Lower leg skin (tissue), 4 donors: ENCODE results near the gene TNIP1. TPM values are rescaled to one million over a fixed set of nuclear protein-coding genes. Genes with fewer than 3 reads are reported as not detected.

ENCODE experiments used
- DNase-seq, 2 donors: peaks; one replicate each; pipeline ENCODE4 v3.0.0-alpha.2; 2019; ENCODE audit warnings: low spot score in 2 of 2
- H3K4me3 ChIP-seq: fragments of 200-600 bp; sonication (generic); 2 replicates; pipeline ENCODE4 v1.5.1; 2017; ENCODE audit warnings: mild to moderate bottlenecking, low read depth; ENCODE audit not compliant: poor library complexity, severe bottlenecking
- CTCF ChIP-seq, 3 donors: fragments of 450-650 bp; IDR thresholded peaks; one replicate each; pipeline ENCODE4 v1.5.1; 2016; ENCODE audit warnings: antibody characterized with exemption in 3 of 3, mild to moderate bottlenecking in 3 of 3, moderate library complexity in 2 of 3
- POLR2A ChIP-seq, 2 donors: fragments of 450-650 bp; IDR thresholded peaks; one replicate each; pipeline ENCODE4 v1.6.1; 2016 to 2017; ENCODE audit warnings: antibody characterized with exemption in 2 of 2, mild to moderate bottlenecking in 1 of 2, moderate library complexity in 1 of 2
- WGBS, 2 donors: methylation state at CpG; one replicate each; pipeline ENCODE4 v1.1.5; 2018; 5-methylcytosine and 5-hydroxymethylcytosine counted together
- intact Hi-C: fragments of 100-400 bp; cut with DNase I; formaldehyde crosslinking; loops from one replicate; pipeline ENCODE4 v1.15.0; 2023; ENCODE audit warnings: low total_unique reads
- total RNA-seq, 4 donors: library from RNA; depleted of rRNA; stranded (reverse); fragments of >200 nt; gene quantifications; one replicate each; pipeline ENCODE4 v1.1.0, GENCODE V29; 2016

Gene TNIP1
- total RNA-seq, 4 donors from 2014 or later: 91.2 to 123 (median 98.1) TPM

DNA sequence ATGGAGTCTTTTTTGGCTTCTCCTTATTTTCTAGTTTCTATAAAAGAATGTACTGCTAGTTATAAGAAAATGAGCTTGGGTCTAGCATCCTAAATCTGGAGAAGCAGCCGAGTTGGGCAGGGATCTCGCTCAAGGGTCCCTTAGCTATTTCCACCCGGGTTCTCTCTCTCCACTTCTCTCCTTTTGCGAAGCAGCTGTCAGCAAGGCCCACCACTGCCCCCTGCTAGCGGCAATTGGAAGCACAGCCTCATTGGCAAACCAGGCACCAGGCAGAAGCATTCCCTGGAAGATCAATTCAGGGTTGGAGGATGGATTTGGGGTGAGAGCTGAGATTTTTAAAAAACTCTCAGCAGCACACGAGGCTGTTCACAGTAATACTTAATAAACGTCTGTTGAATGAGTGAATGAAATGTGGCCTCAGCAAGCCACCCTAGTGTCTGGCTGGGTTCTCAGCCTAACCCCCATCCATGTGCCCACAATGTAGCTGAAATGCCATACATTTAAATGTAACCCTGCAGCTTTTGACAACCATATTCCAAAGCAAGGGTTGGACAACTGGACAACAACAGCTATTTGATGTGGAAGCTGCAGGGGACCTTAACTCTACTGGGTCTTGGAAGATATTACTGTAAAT, 34.6 kb upstream of the TNIP1 start:
- intact Hi-C loops: loop anchor here (5.0 kb wide), 2 partner anchors 63 to 118 kb away; no protein-coding TSS in a partner anchor
- 4 to 5% methylated on average over 7 of the region's 7 CpGs for WGBS, 2 donors
- H3K4me3 ChIP-seq: no peak overlapping the region
- TF ChIP-seq POLR2A (IDR thresholded peaks at IDR 0.05) (no peak), CTCF (IDR thresholded peaks at IDR 0.05) (peak in 1 of 3 donors; percentile 94)
- DNase-seq: peak; percentile 68 to 96

DNA sequence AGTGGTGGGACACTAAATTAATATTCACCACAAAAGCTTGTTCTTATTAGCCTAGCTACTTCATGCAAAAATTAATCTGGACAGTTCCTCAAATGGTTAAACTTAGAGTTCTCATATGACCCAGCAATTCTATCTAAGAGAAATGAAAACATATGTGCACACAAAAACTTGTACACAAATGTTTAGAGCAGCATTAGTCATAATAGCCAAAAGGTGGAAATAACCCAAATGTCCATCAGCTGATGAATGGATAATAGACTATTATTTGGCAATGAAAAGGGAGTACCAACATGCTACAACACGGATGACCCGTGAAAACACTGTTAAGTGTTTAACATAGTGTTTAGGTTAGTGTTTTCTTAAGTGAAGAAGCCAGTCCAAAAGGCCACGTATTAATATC, 32.8 kb upstream of the TNIP1 start:
- intact Hi-C loops: no loop called here
- TF ChIP-seq CTCF (IDR thresholded peaks at IDR 0.05): no peak
- TF ChIP-seq POLR2A (IDR thresholded peaks at IDR 0.05): no peak
- 61 to 68% methylated on average over 3 of the region's 3 CpGs for WGBS, 2 donors
- no peak for DNase-seq
- no peak overlapping the region for H3K4me3 ChIP-seq

DNA sequence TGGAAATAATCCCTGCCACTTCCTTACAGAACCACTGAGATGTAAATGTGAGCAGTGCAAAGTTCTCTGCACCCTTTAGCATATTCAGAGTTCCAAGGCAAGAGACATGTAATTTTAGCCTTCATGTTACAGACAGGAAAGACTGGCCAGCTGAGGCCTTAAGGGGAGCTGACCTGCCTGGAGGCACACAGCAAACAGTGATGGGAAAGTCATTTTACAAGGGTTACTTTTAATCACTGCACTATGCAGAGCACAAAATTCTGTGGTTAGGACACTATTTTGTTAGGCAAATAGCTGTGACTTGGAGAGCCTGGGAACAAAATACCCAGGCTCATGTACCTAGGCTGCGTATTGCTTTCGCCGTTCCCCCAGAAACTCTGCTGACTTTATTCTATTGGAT, 30.2 kb upstream of the TNIP1 start:
- TF ChIP-seq CTCF (IDR thresholded peaks at IDR 0.05): no peak
- TF ChIP-seq POLR2A (IDR thresholded peaks at IDR 0.05): no peak
- WGBS, 2 donors: 92 to 98% methylated on average over 3 of the region's 3 CpGs
- no peak overlapping the region for H3K4me3 ChIP-seq
- no peak for DNase-seq
- intact Hi-C loops: no loop called here

DNA sequence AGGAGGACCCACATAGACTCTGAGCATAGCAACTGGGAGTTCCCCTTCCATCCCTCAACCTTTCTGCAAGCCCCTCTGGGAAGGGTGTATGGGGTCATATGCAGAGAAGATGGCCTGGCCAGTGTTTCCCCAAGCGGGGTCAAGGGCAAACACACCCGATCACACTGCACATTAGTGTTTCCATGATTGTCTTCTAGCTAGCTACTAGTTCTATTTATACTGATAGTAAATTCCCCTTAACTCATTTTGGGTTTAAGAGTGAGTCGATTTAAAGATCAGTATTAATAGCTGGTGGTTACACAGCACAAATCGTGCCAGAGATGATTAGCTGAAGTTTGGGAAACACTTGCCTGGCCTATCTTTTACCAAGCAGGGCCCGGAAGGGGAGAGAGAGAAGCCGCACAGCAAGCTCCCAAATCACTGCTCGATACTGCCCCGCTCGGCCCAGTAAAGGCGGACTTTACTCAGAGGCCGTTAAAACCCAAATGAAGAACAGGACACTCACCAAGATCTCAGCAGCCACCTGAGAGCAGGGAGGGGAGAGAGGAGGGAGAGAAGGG, 29.4 kb upstream of the TNIP1 start:
- DNase-seq: no peak

GRCh38 chr5:151108566-151108965, 27.7 kb upstream of the TNIP1 start:
- intact Hi-C loops: no loop called here
- DNase-seq: no peak
- WGBS, 2 donors: 69 to 85% methylated on average over 7 to 8 of the region's 8 CpGs
- H3K4me3 ChIP-seq: no peak overlapping the region
- TF ChIP-seq POLR2A (IDR thresholded peaks at IDR 0.05): no peak
- TF ChIP-seq CTCF (IDR thresholded peaks at IDR 0.05): no peak

More for the DNA sequence above, 29.4 kb upstream of the TNIP1 start:
- H3K4me3 ChIP-seq: no peak overlapping the region
- intact Hi-C loops: no loop called here
- TF ChIP-seq POLR2A (IDR thresholded peaks at IDR 0.05) (no peak), CTCF (IDR thresholded peaks at IDR 0.05) (no peak)
- 90 to 91% methylated on average over 11 of the region's 11 CpGs for WGBS, 2 donors
